Glutamatergic neuron (in vitro differentiated cells): ENCODE results near the gene ZSWIM3. TPM values are rescaled to one million over a fixed set of nuclear protein-coding genes. Genes with fewer than 3 reads are reported as not detected.

Experiments used
- DNase-seq: peaks from one replicate; pipeline ENCODE4 v3.0.0; 2022
- H3K27ac Mint-ChIP-seq: one replicate; pipeline ENCODE4 v1.8.0; 2020; ENCODE audit warnings: mild to moderate bottlenecking, mixed read lengths, inconsistent platforms; ENCODE audit not compliant: unreplicated experiment
- H3K27me3 Mint-ChIP-seq: one replicate; pipeline ENCODE4 v1.8.0; 2020; ENCODE audit warnings: mild to moderate bottlenecking, moderate library complexity, mixed read lengths, inconsistent platforms; ENCODE audit not compliant: unreplicated experiment
- H3K36me3 Mint-ChIP-seq: one replicate; pipeline ENCODE4 v1.8.0; 2020; ENCODE audit warnings: mild to moderate bottlenecking, mixed read lengths, inconsistent platforms; ENCODE audit not compliant: unreplicated experiment
- H3K4me1 Mint-ChIP-seq: one replicate; pipeline ENCODE4 v1.8.0; 2020; ENCODE audit warnings: mild to moderate bottlenecking, low read depth, mixed read lengths, inconsistent platforms; ENCODE audit not compliant: unreplicated experiment
- H3K4me3 Mint-ChIP-seq: one replicate; pipeline ENCODE4 v1.8.0; 2020; ENCODE audit warnings: mild to moderate bottlenecking, mixed read lengths, inconsistent platforms; ENCODE audit not compliant: unreplicated experiment
- H3K9me3 Mint-ChIP-seq: one replicate; pipeline ENCODE4 v1.8.0; 2020; ENCODE audit warnings: mild to moderate bottlenecking, moderate library complexity, mixed read lengths, inconsistent platforms; ENCODE audit not compliant: unreplicated experiment
- total RNA-seq: library from RNA; stranded (reverse); fragmentation: NEBNext Ultra II Directional; extraction: Animal tissue kit (Norgen Biotek cat#: 25700); gene quantifications from one replicate; pipeline ENCODE4 v1.2.1, GENCODE V29; 2021; ENCODE audit not compliant: unreplicated experiment
- TF ChIP-seq, protein P1 (sequence below): fragments of 200-600 bp; sonication (generic); IDR thresholded peaks from one replicate; pipeline ENCODE4 v1.5.0; 2021; ENCODE audit not compliant: partially characterized antibody, unreplicated experiment

The ZSWIM3 gene
- total RNA-seq, 1 donor from 2014 or later, result 7.9 TPM

DNA sequence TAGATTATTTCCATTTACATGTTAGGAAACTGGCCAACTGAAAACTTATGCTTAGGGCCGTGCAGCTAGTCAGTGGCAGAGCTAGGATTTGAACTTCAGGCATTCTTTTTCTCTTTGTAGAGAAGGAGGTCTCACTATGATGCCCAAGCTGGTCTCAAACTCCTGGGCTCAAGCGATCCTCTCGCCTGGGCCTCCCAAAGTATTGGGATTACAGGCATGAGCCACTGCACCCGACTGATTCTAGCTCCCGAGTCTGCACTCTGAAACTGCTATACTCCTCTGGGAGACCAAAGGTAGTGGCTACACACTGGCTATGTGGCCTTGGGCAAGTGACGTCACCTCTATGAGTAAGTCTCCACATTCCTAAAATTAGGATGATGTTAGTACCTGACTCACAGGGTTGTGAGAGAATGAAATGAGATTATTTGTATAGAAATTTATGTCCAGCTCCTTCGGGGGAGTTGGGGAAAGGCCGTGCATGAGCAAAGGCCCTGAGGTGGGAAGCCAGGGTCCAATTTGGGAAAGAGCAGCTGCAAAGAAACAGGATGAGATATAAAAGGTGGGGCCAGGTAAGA is 48.2 kb downstream of the ZSWIM3 start:
- peaks cover under 1% of the 10 kb centered on the region for H3K27me3 Mint-ChIP-seq

DNA sequence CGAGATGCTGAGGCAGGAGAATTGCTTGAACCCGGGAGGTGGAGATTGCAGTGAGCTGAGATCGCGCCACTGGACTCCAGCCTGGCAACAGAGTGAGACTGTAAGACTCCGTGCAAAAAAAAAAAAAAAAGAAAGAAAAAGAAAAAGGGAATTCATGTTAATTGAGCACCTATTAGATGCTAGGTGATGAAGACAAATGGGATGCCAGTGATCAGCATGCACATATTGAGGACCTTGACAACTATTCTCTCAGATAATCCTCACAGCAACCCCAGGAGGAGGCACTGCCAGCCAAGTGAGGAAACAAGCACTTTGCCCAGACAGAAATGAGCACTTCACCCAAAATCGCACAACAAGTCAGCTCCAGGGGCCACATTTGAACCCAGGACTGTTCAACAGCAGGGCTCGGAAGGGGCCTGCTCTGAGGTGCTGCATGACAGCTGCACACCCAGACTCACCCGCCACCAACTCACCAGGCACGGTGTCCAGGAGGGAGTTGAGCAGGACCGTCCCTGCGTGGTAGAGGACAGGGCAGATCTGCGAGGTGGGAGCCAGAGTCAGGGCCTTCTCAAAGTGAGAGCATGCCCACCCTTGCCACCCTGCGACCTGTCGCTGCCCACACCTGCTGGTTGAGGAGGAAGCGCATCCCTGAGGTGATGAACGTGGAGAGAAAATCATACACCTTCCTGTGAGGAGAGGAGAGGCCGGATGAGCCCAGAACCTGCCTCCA is 50.0 kb downstream of the ZSWIM3 start:
- TF ChIP-seq, protein P1, sequence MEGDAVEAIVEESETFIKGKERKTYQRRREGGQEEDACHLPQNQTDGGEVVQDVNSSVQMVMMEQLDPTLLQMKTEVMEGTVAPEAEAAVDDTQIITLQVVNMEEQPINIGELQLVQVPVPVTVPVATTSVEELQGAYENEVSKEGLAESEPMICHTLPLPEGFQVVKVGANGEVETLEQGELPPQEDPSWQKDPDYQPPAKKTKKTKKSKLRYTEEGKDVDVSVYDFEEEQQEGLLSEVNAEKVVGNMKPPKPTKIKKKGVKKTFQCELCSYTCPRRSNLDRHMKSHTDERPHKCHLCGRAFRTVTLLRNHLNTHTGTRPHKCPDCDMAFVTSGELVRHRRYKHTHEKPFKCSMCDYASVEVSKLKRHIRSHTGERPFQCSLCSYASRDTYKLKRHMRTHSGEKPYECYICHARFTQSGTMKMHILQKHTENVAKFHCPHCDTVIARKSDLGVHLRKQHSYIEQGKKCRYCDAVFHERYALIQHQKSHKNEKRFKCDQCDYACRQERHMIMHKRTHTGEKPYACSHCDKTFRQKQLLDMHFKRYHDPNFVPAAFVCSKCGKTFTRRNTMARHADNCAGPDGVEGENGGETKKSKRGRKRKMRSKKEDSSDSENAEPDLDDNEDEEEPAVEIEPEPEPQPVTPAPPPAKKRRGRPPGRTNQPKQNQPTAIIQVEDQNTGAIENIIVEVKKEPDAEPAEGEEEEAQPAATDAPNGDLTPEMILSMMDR, result no peak
- DNase-seq, result no peak

More for the DNA sequence above, 48.2 kb downstream of the ZSWIM3 start:
- H3K9me3 Mint-ChIP-seq, result peaks cover 3% of the 10 kb centered on the region
- peaks cover 1% of the 10 kb centered on the region for H3K4me1 Mint-ChIP-seq
- DNase-seq, result no peak
- TF ChIP-seq, protein P1, result no peak
- no peak overlapping the region for H3K4me3 Mint-ChIP-seq
- no peaks in the 10 kb centered on the region for H3K36me3 Mint-ChIP-seq
- H3K27ac Mint-ChIP-seq, result no peak overlapping the region

DNA sequence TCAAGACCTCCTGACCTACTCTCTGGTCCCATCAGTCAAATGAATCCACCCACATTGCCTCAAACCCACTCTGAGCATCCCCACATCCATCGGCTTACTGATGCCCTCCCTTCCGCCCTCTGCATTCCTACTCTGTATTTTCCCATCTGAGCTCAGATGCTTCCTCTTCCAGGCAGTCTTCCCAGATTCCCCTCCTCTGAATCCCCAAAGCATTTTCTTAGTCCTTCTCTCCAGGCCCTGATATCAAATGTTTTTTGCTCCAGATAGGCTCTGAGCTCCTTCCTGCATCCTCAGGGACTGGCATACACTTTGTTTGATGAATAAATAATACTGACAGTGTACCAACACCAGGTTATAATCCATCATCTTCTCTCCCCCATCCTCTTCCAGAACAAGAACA is 50.7 kb downstream of the ZSWIM3 start:
- H3K4me3 Mint-ChIP-seq, result no peak overlapping the region
- peaks cover 3% of the 10 kb centered on the region for H3K9me3 Mint-ChIP-seq
- TF ChIP-seq, protein P1, result no peak
- H3K27me3 Mint-ChIP-seq, result peaks cover 4% of the 10 kb centered on the region
- H3K27ac Mint-ChIP-seq, result no peak overlapping the region
- peaks cover 3% of the 10 kb centered on the region for H3K4me1 Mint-ChIP-seq
- no peak for DNase-seq
- H3K36me3 Mint-ChIP-seq, result no peaks in the 10 kb centered on the region

More for the DNA sequence above, 50.0 kb downstream of the ZSWIM3 start:
- peaks cover 4% of the 10 kb centered on the region for H3K27me3 Mint-ChIP-seq
- H3K27ac Mint-ChIP-seq, result no peak overlapping the region
- no peaks in the 10 kb centered on the region for H3K36me3 Mint-ChIP-seq
- H3K9me3 Mint-ChIP-seq, result peaks cover 3% of the 10 kb centered on the region
- peaks cover 3% of the 10 kb centered on the region for H3K4me1 Mint-ChIP-seq
- no peak overlapping the region for H3K4me3 Mint-ChIP-seq

DNA sequence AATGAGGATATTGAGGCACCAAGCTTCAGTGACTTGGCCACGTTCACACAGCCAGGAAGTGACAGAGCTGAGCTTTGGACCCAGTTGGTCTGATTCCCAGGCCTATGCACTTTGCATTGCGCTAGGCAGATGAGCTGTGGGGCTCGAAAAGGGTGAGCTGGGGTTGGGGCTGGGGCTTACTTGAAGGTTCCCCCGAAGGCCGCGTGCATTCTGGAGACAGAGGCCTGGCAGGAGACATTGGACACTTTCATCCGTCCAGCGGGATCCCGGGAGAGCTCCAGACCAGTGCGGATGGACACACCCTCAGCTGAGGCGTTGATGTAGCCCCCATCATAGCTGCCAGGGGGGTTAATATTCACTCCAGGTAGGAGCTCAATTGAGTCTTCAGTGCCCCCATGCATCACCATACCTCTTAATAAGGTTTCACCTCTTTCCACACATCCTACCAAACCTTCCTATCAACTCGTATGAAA is 52.0 kb downstream of the ZSWIM3 start:
- H3K4me3 Mint-ChIP-seq, result no peak overlapping the region
- H3K4me1 Mint-ChIP-seq, result peaks cover 3% of the 10 kb centered on the region
- no peaks in the 10 kb centered on the region for H3K36me3 Mint-ChIP-seq
- H3K27ac Mint-ChIP-seq, result no peak overlapping the region
- TF ChIP-seq, protein P1, result no peak
- peaks cover 4% of the 10 kb centered on the region for H3K27me3 Mint-ChIP-seq
- peaks cover 3% of the 10 kb centered on the region for H3K9me3 Mint-ChIP-seq
- DNase-seq, result no peak
